ENCODE measurements around the gene CLK2. TPM values are rescaled to one million over a fixed set of nuclear protein-coding genes. Genes with fewer than 3 reads are reported as not detected.

Gene CLK2
- total RNA-seq, 4 donors from 2014 or later: 17.6 to 32.0 (median 25.3) TPM

GRCh38 chr1:155269381-155269780 lies 3.9 kb downstream of the CLK2 start:
- Histone ChIP-seq H3K36me3 (peaks cover 47 to 76% (median 68%) of the 10 kb centered on the region in 4 donors), H3K27ac (replicated peaks in 1 of 4) (no peak overlapping the region), H3K9me3 (no peaks in the 10 kb centered on the region), H3K4me3 (no peak overlapping the region), H3K27me3 (no peaks in the 10 kb centered on the region), H3K4me1 (peaks cover 23 to 36% (median 26%) of the 10 kb centered on the region in 4 donors)
- TF ChIP-seq CTCF (IDR thresholded peaks at IDR 0.05) (no peak), EP300 (IDR thresholded peaks at IDR 0.05) (no peak), POLR2A (IDR thresholded peaks at IDR 0.05; ENCODE audit: low read depth) (no peak), POLR2AphosphoS5 (IDR thresholded peaks at IDR 0.05) (no peak)
- DNase-seq (ENCODE audit: extremely low spot score): no peak
- WGBS: 93% methylated on average over 19 of the region's 21 CpGs
- intact Hi-C loops (cut with DNase I): no loop called here

GRCh38 chr1:155268630-155269029 lies 4.7 kb downstream of the CLK2 start:
- intact Hi-C loops (cut with DNase I): no loop called here
- H3K27ac ChIP-seq (replicated peaks in 1 of 4): no peak overlapping the region
- no peaks in the 10 kb centered on the region for H3K27me3 ChIP-seq
- peaks cover 54 to 84% (median 76%) of the 10 kb centered on the region in 4 donors for H3K36me3 ChIP-seq
- DNase-seq (ENCODE audit: extremely low spot score): no peak
- no peak overlapping the region for H3K4me3 ChIP-seq
- H3K9me3 ChIP-seq: no peaks in the 10 kb centered on the region
- WGBS: 80% methylated on average over 20 of the region's 21 CpGs
- TF ChIP-seq CTCF (IDR thresholded peaks at IDR 0.05) (no peak), POLR2A (IDR thresholded peaks at IDR 0.05; ENCODE audit: low read depth) (no peak), EP300 (IDR thresholded peaks at IDR 0.05) (no peak), POLR2AphosphoS5 (IDR thresholded peaks at IDR 0.05) (no peak)
- H3K4me1 ChIP-seq: peaks cover 20 to 32% (median 23%) of the 10 kb centered on the region in 4 donors

DNA sequence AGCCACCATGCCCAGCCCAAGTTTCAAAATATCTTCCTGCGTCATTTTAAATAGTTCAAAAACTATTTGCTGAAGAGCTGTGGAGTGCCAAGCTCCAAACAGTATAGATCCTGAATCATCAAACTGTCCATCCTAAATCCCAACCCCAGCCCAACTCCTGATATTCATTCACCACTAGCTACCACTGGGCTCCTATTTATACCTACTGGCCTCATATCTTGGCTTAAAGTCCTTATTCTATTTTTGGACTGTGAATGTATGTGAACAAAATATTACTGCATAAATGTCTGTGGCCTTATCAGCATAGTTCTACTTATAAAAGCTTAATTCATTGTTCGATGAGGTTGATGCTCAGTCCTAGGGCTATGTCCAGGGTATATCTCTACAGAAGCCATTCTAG lies 5.9 kb downstream of the CLK2 start:
- TF ChIP-seq POLR2AphosphoS5 (IDR thresholded peaks at IDR 0.05) (no peak), CTCF (IDR thresholded peaks at IDR 0.05) (no peak), POLR2A (IDR thresholded peaks at IDR 0.05; ENCODE audit: low read depth) (no peak), EP300 (IDR thresholded peaks at IDR 0.05) (no peak)
- Histone ChIP-seq H3K36me3 (peaks cover 56 to 92% (median 84%) of the 10 kb centered on the region in 4 donors), H3K9me3 (no peaks in the 10 kb centered on the region), H3K27me3 (no peaks in the 10 kb centered on the region), H3K4me3 (no peak overlapping the region), H3K27ac (replicated peaks in 1 of 4) (no peak overlapping the region), H3K4me1 (peaks cover 20 to 34% (median 25%) of the 10 kb centered on the region in 4 donors)
- intact Hi-C loops (cut with DNase I): no loop called here
- 83% methylated on average over 2 of the region's 2 CpGs for WGBS
- DNase-seq (ENCODE audit: extremely low spot score): no peak

GRCh38 chr1:155266553-155266952 lies 6.8 kb downstream of the CLK2 start:
- no peak for TF ChIP-seq POLR2A (IDR thresholded peaks at IDR 0.05; ENCODE audit: low read depth)
- no peak for TF ChIP-seq EP300 (IDR thresholded peaks at IDR 0.05)
- TF ChIP-seq POLR2AphosphoS5 (IDR thresholded peaks at IDR 0.05): no peak
- no peak for TF ChIP-seq CTCF (IDR thresholded peaks at IDR 0.05)
- peaks cover 56 to 88% (median 84%) of the 10 kb centered on the region in 4 donors for H3K36me3 ChIP-seq
- intact Hi-C loops (cut with DNase I): no loop called here
- no peak for DNase-seq (ENCODE audit: extremely low spot score)
- no peaks in the 10 kb centered on the region for H3K27me3 ChIP-seq
- peaks cover 16 to 29% (median 18%) of the 10 kb centered on the region in 4 donors for H3K4me1 ChIP-seq
- WGBS: 82% methylated on average over 6 of the region's 6 CpGs
- H3K9me3 ChIP-seq: no peaks in the 10 kb centered on the region
- H3K27ac ChIP-seq (replicated peaks in 1 of 4): no peak overlapping the region
- H3K4me3 ChIP-seq: no peak overlapping the region

DNA sequence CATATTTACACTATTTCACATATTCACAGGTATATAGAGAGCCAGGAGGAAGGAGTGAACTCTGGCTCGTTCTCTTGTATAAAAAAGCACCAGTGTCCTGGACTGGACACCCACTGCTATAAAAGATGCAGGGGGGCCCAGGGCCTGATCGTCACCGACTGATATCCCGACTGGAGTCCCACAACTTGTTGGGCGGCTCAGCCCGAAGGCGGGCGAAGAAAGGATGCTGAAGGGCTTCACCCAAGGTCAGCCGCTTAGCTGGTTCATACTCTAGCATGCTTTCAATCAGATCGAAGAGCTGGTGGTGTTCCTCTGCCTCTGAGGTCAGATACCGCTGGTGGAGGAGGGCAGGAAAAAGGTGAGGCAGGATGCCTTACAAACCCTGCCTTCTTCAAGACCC lies 10.2 kb downstream of the CLK2 start:
- no peaks in the 10 kb centered on the region for H3K9me3 ChIP-seq
- TF ChIP-seq CTCF (IDR thresholded peaks at IDR 0.05) (no peak), POLR2AphosphoS5 (IDR thresholded peaks at IDR 0.05) (no peak), EP300 (IDR thresholded peaks at IDR 0.05) (no peak), POLR2A (IDR thresholded peaks at IDR 0.05; ENCODE audit: low read depth) (no peak)
- peaks cover 49 to 78% (median 71%) of the 10 kb centered on the region in 4 donors for H3K36me3 ChIP-seq
- H3K27me3 ChIP-seq: no peaks in the 10 kb centered on the region
- peak overlapping the region; percentile 81 to 89 (median 85) for H3K27ac ChIP-seq (replicated peaks in 1 of 4)
- intact Hi-C loops (cut with DNase I): no loop called here
- no peak overlapping the region for H3K4me3 ChIP-seq
- H3K4me1 ChIP-seq: peaks cover 21 to 27% (median 24%) of the 10 kb centered on the region in 4 donors
- 84% methylated on average over 11 of the region's 11 CpGs for WGBS
- DNase-seq (ENCODE audit: extremely low spot score): no peak

Measured in esophagus muscularis mucosa (tissue), 4 donors.